Panc1 (cell line): ENCODE measurements around the gene TOE1. TPM values are rescaled to one million over a fixed set of nuclear protein-coding genes. Genes with fewer than 3 reads are reported as not detected.

Experiments used
- ATAC-seq: fragments of 200-7000 bp; cut with Tn5 transposase; 2 replicates; pipeline ENCODE4 v1.9.1; 2020; ENCODE audit warnings: mild to moderate bottlenecking, moderate library complexity
- BruUV-seq: library from RNA; stranded (reverse); fragments of 400-500 nt; replicated peaks from 2 replicates; lab custom pipeline; 2021; lab: Mats Ljungman, UMichigan
- CTCF ChIA-PET: fragments of 300-600 bp; sonication (Branson Sonifier 250); formaldehyde crosslinking; loops from one replicate; lab custom pipeline; 2022; ENCODE audit warnings: antibody characterized with exemption; lab: Charles Lee
- POLR2A ChIA-PET: fragments of 300-600 bp; sonication (Branson Sonifier 250); formaldehyde crosslinking; loops from one replicate; lab custom pipeline; 2022; ENCODE audit warnings: antibody characterized with exemption; lab: Charles Lee
- DNase-seq: peaks from one replicate; pipeline ENCODE4 v3.0.0-alpha.2; 2010; ENCODE audit warnings: low read depth, low spot score
- H3K27ac ChIP-seq: 2 replicates; pipeline ENCODE4 v1.5.1; 2011; ENCODE audit warnings: mild to moderate bottlenecking, low read length, inconsistent platforms
- H3K27me3 ChIP-seq: fragments of 200-500 bp; sonication (Bioruptor generic); 2 replicates; pipeline ENCODE4 v1.6.0; 2014; ENCODE audit warnings: low read length, inconsistent platforms; ENCODE audit not compliant: control insufficient read depth, insufficient read depth
- H3K36me3 ChIP-seq: fragments of 200-500 bp; sonication (Bioruptor generic); 2 replicates; pipeline ENCODE4 v1.5.1; 2014; ENCODE audit warnings: inconsistent platforms, mild to moderate bottlenecking, low read length, moderate library complexity; ENCODE audit not compliant: control insufficient read depth, insufficient read depth
- H3K4me1 ChIP-seq: 2 replicates; pipeline ENCODE4 v1.5.1; 2011; ENCODE audit warnings: inconsistent platforms, mild to moderate bottlenecking, low read length, moderate library complexity; ENCODE audit not compliant: control insufficient read depth, insufficient read depth
- H3K4me3 ChIP-seq, 2 experiments: 2 replicates each; pipeline ENCODE4 v1.5.1; 2011 to 2012; ENCODE audit warnings: low read depth in 2 of 2, low read length in 2 of 2, mild to moderate bottlenecking in 2 of 2, inconsistent platforms in 1 of 2, moderate library complexity in 1 of 2
- H3K9me3 ChIP-seq: fragments of 200-500 bp; sonication (Bioruptor generic); 2 replicates; pipeline ENCODE4 v1.5.1; 2014; ENCODE audit warnings: low read depth, mild to moderate bottlenecking, inconsistent platforms, low read length, moderate library complexity; ENCODE audit not compliant: control insufficient read depth, insufficient read depth
- POLR2AphosphoS5 ChIP-seq: IDR thresholded peaks from 2 replicates; pipeline ENCODE4 v1.6.1; 2012; ENCODE audit warnings: mild to moderate bottlenecking, low read depth, low read length, moderate library complexity
- REST ChIP-seq, 2 experiments: IDR thresholded peaks; 2 replicates each; pipeline ENCODE4 v1.6.1; 2011 to 2012; ENCODE audit warnings: low read depth in 2 of 2, control low read depth in 1 of 2, low read length in 1 of 2, mild to moderate bottlenecking in 1 of 2, moderate library complexity in 1 of 2; ENCODE audit not compliant: insufficient read depth in 1 of 2
- SIN3A ChIP-seq: IDR thresholded peaks from 2 replicates; pipeline ENCODE4 v1.6.1; 2012; ENCODE audit warnings: low read depth, mild to moderate bottlenecking, low read length, moderate library complexity, borderline replicate concordance; ENCODE audit not compliant: insufficient read depth
- TCF7L2 ChIP-seq: IDR thresholded peaks from 2 replicates; pipeline ENCODE4 v1.6.1; 2011; ENCODE audit warnings: mild to moderate bottlenecking, low read depth, low read length, inconsistent platforms
- in situ Hi-C: cut with HindIII; loops from 2 replicates; pipeline ENCODE4 v1.10.0; 2016; ENCODE audit warnings: low sequenced_read_pairs, low pct_unique_long_range_greater_than_20kb
- intact Hi-C: fragments of 100-400 bp; cut with micrococcal nuclease; formaldehyde crosslinking; loops from one replicate; pipeline ENCODE4 v1.10.0; 2022; ENCODE audit not compliant: unreplicated experiment
- total RNA-seq: library from RNA; stranded (reverse); gene quantifications from one replicate; pipeline ENCODE4 v1.2.1, GENCODE V29; 2021; ENCODE audit not compliant: unreplicated experiment
- TF ChIP-seq, protein P1 (sequence below): fragments of 450-650 bp; IDR thresholded peaks from 2 replicates; pipeline ENCODE4 v1.5.1; 2017; ENCODE audit warnings: mild to moderate bottlenecking

TOE1 gene
- total RNA-seq, 1 experiment from 2014 or later = 14.3 TPM

GRCh38 chr1:45291716-45292115 is 48.3 kb upstream of the TOE1 start:
- Histone ChIP-seq H3K27ac (no peak overlapping the region), H3K36me3 (no peaks in the 10 kb centered on the region), H3K9me3 (no peaks in the 10 kb centered on the region), H3K4me1 (no peaks in the 10 kb centered on the region), H3K27me3 (no peaks in the 10 kb centered on the region), H3K4me3 (no peak overlapping the region)
- POLR2A ChIA-PET = no interaction called here
- intact Hi-C loops = loop anchor here (10.0 kb wide), 1 partner anchor 87 kb away; the partner anchor contains the start of gene ZSWIM5
- in situ Hi-C loops = no loop called here
- DNase-seq = no peak
- no peak for ATAC-seq
- CTCF ChIA-PET = interaction anchor here (0.9 kb wide), 1 partner anchor 12 kb away, joined by 6 read pairs; no protein-coding TSS in a partner anchor
- BruUV-seq = no TSS peak
- TF ChIP-seq REST (IDR thresholded peaks at IDR 0.05; ENCODE audit: insufficient read depth in 1 of 2, low read depth in 2 of 2, low read length in 1 of 2) (no peak), TCF7L2 (no peak), POLR2AphosphoS5 (no peak), SIN3A (no peak)
- TF ChIP-seq, protein P1, sequence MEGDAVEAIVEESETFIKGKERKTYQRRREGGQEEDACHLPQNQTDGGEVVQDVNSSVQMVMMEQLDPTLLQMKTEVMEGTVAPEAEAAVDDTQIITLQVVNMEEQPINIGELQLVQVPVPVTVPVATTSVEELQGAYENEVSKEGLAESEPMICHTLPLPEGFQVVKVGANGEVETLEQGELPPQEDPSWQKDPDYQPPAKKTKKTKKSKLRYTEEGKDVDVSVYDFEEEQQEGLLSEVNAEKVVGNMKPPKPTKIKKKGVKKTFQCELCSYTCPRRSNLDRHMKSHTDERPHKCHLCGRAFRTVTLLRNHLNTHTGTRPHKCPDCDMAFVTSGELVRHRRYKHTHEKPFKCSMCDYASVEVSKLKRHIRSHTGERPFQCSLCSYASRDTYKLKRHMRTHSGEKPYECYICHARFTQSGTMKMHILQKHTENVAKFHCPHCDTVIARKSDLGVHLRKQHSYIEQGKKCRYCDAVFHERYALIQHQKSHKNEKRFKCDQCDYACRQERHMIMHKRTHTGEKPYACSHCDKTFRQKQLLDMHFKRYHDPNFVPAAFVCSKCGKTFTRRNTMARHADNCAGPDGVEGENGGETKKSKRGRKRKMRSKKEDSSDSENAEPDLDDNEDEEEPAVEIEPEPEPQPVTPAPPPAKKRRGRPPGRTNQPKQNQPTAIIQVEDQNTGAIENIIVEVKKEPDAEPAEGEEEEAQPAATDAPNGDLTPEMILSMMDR = no peak

- Histone ChIP-seq H3K9me3 (no peaks in the 10 kb centered on the region), H3K4me1 (no peaks in the 10 kb centered on the region), H3K36me3 (no peaks in the 10 kb centered on the region), H3K27me3 (no peaks in the 10 kb centered on the region), H3K27ac (no peak overlapping the region), H3K4me3 (no peak overlapping the region)
- no peak for ATAC-seq
- CTCF ChIA-PET = interaction anchor here (1.2 kb wide), 1 partner anchor 279 kb away, joined by 5 read pairs; no protein-coding TSS in a partner anchor
- DNase-seq = no peak
- intact Hi-C loops = loop anchor here (10.0 kb wide), 1 partner anchor 93 kb away; the partner anchor contains the start of gene ZSWIM5
- in situ Hi-C loops = no loop called here
- no TSS peak for BruUV-seq
- TF ChIP-seq REST (IDR thresholded peaks at IDR 0.05; ENCODE audit: insufficient read depth in 1 of 2, low read depth in 2 of 2, low read length in 1 of 2) = no peak
- no peak for TF ChIP-seq TCF7L2
- TF ChIP-seq, protein P1 = no peak
- no peak for TF ChIP-seq SIN3A
- no peak for TF ChIP-seq POLR2AphosphoS5
- POLR2A ChIA-PET = no interaction called here
These were observed 42.2 kb upstream of the TOE1 start for GRCh38 chr1:45297666-45298356.
